NCI-H1930 (cell line): ENCODE measurements around the gene BTF3.
"Not testable (repeated sequence)": the region's sequence is repeated elsewhere in the genome, so short reads cannot be mapped to it uniquely, and the experiment has no call there.

ENCODE experiments used
- DNase-seq, 2 experiments: peaks; one replicate each; lab custom pipeline; 2025; lab: John Stamatoyannopoulos, UW

BTF3 gene

GRCh38 chr5:73498057-73498992 is at the start of gene BTF3:
Gene BTF3, plus strand, starts transcription at chr5:73498442. Its CDS starts 226 bp downstream, at chr5:73498668.
- peak; percentile 82 to 88 for DNase-seq

GRCh38 chr5:73448463-73449136 is 49.6 kb upstream of the BTF3 start, which contains the start of gene FOXD1:
Gene FOXD1, minus strand, starts transcription at chr5:73448777. Its CDS starts 415 bp downstream, at chr5:73448362.
- peak; percentile 79 to 80 for DNase-seq

GRCh38 chr5:73450137-73450536 is 48.1 kb upstream of the BTF3 start:
- no peak for DNase-seq

- no peak for DNase-seq
Observed at GRCh38 chr5:73450672-73451223, 47.5 kb upstream of the BTF3 start.

GRCh38 chr5:73451224-73452130 is 46.8 kb upstream of the BTF3 start:
- DNase-seq, result peak; percentile 28 to 55

- DNase-seq, result no peak
Observed at GRCh38 chr5:73452215-73452614, 46.0 kb upstream of the BTF3 start.

- DNase-seq, result peak; percentile 26 to 31
Observed at GRCh38 chr5:73454379-73455036, 43.7 kb upstream of the BTF3 start.

GRCh38 chr5:73456462-73456861 is 41.8 kb upstream of the BTF3 start:
- not testable (repeated sequence) for DNase-seq

GRCh38 chr5:73459366-73459765 is 38.9 kb upstream of the BTF3 start:
- no peak for DNase-seq

GRCh38 chr5:73460133-73460532 is 38.1 kb upstream of the BTF3 start:
- DNase-seq, result no peak

GRCh38 chr5:73464016-73464745 is 34.1 kb upstream of the BTF3 start:
- no peak for DNase-seq

GRCh38 chr5:73468638-73469037 is 29.6 kb upstream of the BTF3 start:
- DNase-seq, result not testable (repeated sequence)

- DNase-seq, result no peak
Observed at GRCh38 chr5:73469878-73470277, 28.4 kb upstream of the BTF3 start.

- no peak for DNase-seq
Observed at GRCh38 chr5:73471654-73472053, 26.6 kb upstream of the BTF3 start.

- DNase-seq, result no peak
Observed at GRCh38 chr5:73472116-73472515, 26.1 kb upstream of the BTF3 start.

- DNase-seq, result no peak
Observed at GRCh38 chr5:73480500-73480899, 17.7 kb upstream of the BTF3 start.

- no peak for DNase-seq
Observed at GRCh38 chr5:73482383-73483136, 15.7 kb upstream of the BTF3 start.

GRCh38 chr5:73483676-73484075 is 14.6 kb upstream of the BTF3 start:
- no peak for DNase-seq

GRCh38 chr5:73484511-73484910 is 13.7 kb upstream of the BTF3 start:
- DNase-seq, result no peak

- no peak for DNase-seq
Observed at GRCh38 chr5:73485715-73486114, 12.5 kb upstream of the BTF3 start.
